Activated T-helper 1 cell treated with Interleukin-2 at 50 U/mL for 16 hours (primary cell): Measurements from ENCODE around the gene SHISA7.

Experiments
- DNase-seq: peaks from one replicate; pipeline ENCODE4 v3.0.0-alpha.2; 2020; ENCODE audit warnings: low read depth

The SHISA7 gene

GRCh38 chr19:55387736-55388497 lies 55.2 kb downstream of the SHISA7 start:
- no peak for DNase-seq

GRCh38 chr19:55386493-55386971 lies 56.6 kb downstream of the SHISA7 start:
- no peak for DNase-seq

GRCh38 chr19:55385724-55386492 lies 57.2 kb downstream of the SHISA7 start, which contains the start of gene RPL28:
Gene RPL28, plus strand, starts transcription at chr19:55385932. Its CDS starts 426 bp downstream, at chr19:55386358.
- DNase-seq, result peak; percentile 95

GRCh38 chr19:55384920-55385723 lies 58.0 kb downstream of the SHISA7 start:
- DNase-seq, result peak; percentile 88

- DNase-seq, result no peak
These were observed 58.8 kb downstream of the SHISA7 start, which contains the start of gene TMEM238 for GRCh38 chr19:55384131-55384919. Gene TMEM238, minus strand, starts transcription at chr19:55384292. Its CDS starts 33 bp downstream, at chr19:55384259.

- DNase-seq, result no peak
These were observed 59.6 kb downstream of the SHISA7 start for GRCh38 chr19:55383279-55384130.

- DNase-seq, result no peak
These were observed 60.5 kb downstream of the SHISA7 start for GRCh38 chr19:55382522-55383054.

GRCh38 chr19:55382013-55382412 lies 61.1 kb downstream of the SHISA7 start:
- no peak for DNase-seq

- DNase-seq, result no peak
These were observed 63.9 kb downstream of the SHISA7 start for GRCh38 chr19:55379174-55379573.
